Right lobe of liver (tissue), 4 donors: ENCODE measurements around the gene EDNRA.

Experiments
- POLR2A ChIP-seq: fragments of 450-650 bp; IDR thresholded peaks from one replicate; pipeline ENCODE4 v1.6.1; 2017; ENCODE audit warnings: antibody characterized with exemption, mild to moderate bottlenecking
- TF ChIP-seq, protein P1 (sequence below), 4 donors: fragments of 200-600 bp in 3 of 4; fragments of 450-650 bp in 1 of 4; IDR thresholded peaks; one replicate each; pipeline versions ENCODE4 v1.5.1 to v1.8.0; 2016 to 2022; ENCODE audit warnings: antibody characterized with exemption in 4 of 4, mild to moderate bottlenecking in 2 of 4
- donor health status: DM: no; HTN: no; CAD: no.
- donor health status: DM: no; HTN: no; CAD: no.
- donor health status: DM: no; HTN: yes; CAD: no.

DNA sequence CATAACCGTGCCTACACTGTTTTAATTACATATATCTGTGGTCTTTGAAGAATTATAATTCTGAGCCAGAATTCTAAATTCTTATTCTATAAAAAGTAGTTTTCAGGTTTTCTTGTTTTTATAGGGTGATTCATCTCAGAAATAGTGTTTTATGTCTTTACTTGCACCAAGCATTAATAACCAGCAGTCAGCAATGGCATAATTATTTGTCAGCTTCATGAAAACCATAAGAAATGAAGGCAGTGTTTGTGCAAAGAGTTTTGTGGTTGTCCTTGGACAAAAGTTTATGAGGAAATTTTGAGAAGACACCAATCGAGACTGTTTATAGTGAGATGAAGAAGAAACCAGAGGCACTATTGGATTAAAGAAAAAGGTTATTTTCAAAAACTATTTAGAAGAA, 37.2 kb downstream of the EDNRA start:
- TF ChIP-seq, protein P1, sequence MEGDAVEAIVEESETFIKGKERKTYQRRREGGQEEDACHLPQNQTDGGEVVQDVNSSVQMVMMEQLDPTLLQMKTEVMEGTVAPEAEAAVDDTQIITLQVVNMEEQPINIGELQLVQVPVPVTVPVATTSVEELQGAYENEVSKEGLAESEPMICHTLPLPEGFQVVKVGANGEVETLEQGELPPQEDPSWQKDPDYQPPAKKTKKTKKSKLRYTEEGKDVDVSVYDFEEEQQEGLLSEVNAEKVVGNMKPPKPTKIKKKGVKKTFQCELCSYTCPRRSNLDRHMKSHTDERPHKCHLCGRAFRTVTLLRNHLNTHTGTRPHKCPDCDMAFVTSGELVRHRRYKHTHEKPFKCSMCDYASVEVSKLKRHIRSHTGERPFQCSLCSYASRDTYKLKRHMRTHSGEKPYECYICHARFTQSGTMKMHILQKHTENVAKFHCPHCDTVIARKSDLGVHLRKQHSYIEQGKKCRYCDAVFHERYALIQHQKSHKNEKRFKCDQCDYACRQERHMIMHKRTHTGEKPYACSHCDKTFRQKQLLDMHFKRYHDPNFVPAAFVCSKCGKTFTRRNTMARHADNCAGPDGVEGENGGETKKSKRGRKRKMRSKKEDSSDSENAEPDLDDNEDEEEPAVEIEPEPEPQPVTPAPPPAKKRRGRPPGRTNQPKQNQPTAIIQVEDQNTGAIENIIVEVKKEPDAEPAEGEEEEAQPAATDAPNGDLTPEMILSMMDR (IDR thresholded peaks at IDR 0.05), result no peak
- no peak for TF ChIP-seq POLR2A
